ENCODE results near the gene PALD1.

DNA sequence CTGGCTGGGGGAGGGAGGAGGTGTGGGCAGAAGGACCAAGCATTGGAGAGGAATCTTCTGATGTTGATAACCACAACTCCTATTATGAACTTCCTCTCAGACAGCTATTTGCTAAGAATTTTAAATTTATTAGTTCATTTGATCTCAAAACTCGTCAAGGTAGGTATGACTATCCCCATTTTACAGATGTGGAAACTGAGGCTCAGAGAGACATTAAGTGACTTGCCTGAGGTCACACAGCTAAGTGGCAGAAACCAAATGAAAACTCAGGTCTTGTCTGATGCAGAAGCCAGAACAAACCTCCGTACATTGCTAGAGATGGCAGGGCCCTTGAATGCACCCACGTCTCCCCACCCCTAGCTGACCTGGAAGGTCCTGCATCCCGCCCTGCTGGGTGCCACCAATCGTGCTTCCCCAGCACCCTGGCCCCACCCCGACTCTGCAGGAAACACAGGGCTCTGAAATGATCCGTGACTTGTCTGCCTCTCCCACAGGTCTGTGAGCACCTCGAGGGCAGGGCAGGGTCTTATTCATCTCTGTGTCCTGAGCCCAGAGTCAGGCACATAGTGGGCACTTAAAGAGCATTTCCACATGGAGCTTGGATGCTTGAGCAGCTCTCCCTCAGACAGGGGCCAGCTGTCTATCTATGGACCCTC is 5.6 kb upstream of the PALD1 start:
- TF ChIP-seq, protein P1, sequence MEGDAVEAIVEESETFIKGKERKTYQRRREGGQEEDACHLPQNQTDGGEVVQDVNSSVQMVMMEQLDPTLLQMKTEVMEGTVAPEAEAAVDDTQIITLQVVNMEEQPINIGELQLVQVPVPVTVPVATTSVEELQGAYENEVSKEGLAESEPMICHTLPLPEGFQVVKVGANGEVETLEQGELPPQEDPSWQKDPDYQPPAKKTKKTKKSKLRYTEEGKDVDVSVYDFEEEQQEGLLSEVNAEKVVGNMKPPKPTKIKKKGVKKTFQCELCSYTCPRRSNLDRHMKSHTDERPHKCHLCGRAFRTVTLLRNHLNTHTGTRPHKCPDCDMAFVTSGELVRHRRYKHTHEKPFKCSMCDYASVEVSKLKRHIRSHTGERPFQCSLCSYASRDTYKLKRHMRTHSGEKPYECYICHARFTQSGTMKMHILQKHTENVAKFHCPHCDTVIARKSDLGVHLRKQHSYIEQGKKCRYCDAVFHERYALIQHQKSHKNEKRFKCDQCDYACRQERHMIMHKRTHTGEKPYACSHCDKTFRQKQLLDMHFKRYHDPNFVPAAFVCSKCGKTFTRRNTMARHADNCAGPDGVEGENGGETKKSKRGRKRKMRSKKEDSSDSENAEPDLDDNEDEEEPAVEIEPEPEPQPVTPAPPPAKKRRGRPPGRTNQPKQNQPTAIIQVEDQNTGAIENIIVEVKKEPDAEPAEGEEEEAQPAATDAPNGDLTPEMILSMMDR (IDR thresholded peaks at IDR 0.05): no peak
- TF ChIP-seq SREBF2 (IDR thresholded peaks at IDR 0.05): no peak
- TF ChIP-seq ESRRA (IDR thresholded peaks at IDR 0.05; ENCODE audit: borderline replicate concordance, low read length): no peak
- TF ChIP-seq, protein P2, sequence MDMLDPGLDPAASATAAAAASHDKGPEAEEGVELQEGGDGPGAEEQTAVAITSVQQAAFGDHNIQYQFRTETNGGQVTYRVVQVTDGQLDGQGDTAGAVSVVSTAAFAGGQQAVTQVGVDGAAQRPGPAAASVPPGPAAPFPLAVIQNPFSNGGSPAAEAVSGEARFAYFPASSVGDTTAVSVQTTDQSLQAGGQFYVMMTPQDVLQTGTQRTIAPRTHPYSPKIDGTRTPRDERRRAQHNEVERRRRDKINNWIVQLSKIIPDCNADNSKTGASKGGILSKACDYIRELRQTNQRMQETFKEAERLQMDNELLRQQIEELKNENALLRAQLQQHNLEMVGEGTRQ (IDR thresholded peaks at IDR 0.05): no peak
- no peak for TF ChIP-seq RCOR1 (IDR thresholded peaks at IDR 0.05; ENCODE audit: low read depth, low read length)

All from A549 (cell line).